ENCODE results near the gene F7. TPM values are rescaled to one million over a fixed set of nuclear protein-coding genes. Genes with fewer than 3 reads are reported as not detected.

The F7 gene
- total and polyA plus RNA-seq, 3 experiments from 2014 or later = 0.14 to 0.29 (median 0.22) TPM

- Mint-ChIP-seq H3K4me1 (peaks cover 17 to 32% (median 25%) of the 10 kb centered on the region in 3 donors), H3K36me3 (no peaks in the 10 kb centered on the region), H3K27ac (peak overlapping the region; percentile 64 to 95 (median 88)), H3K27me3 (peaks cover 0 to 1% of the 10 kb centered on the region in 2 donors), H3K4me3 (peak overlapping the region in 4 of 7 donors; percentile 23 to 73 (median 64)), H3K9me3 (peaks cover 0 to 7% (median 0%) of the 10 kb centered on the region in 5 donors)
- Histone ChIP-seq H3K4me3 (ENCODE audit: low read length) (no peak overlapping the region), H3K27me3 (ENCODE audit: insufficient read depth, low read length, poor library complexity, severe bottlenecking) (no peaks in the 10 kb centered on the region), H3K36me3 (ENCODE audit: insufficient read depth, low read length) (no peaks in the 10 kb centered on the region), H3K9me3 (ENCODE audit: low read length) (no peaks in the 10 kb centered on the region), H3K27ac (ENCODE audit: low read depth, low read length) (no peak overlapping the region), H3K4me1 (ENCODE audit: insufficient read depth, low read length) (peaks cover 14% of the 10 kb centered on the region)
- CTCF ChIA-PET = no interaction called here
- POLR2A ChIA-PET = interaction anchor here (0.8 kb wide), 1 partner anchor 10 kb away, joined by 4 read pairs; no protein-coding TSS in a partner anchor
- DNase-seq = no peak
These were observed 49.6 kb downstream of the F7 start for GRCh38 chr13:113155201-113155600.

GRCh38 chr13:113155982-113156655, 50.5 kb downstream of the F7 start:
- CTCF ChIA-PET = no interaction called here
- no peaks in the 10 kb centered on the region for H3K36me3 Mint-ChIP-seq
- POLR2A ChIA-PET = no interaction called here
- H3K27me3 Mint-ChIP-seq = peaks cover 0 to 1% of the 10 kb centered on the region in 2 donors
- peaks cover 0 to 7% (median 0%) of the 10 kb centered on the region in 5 donors for H3K9me3 Mint-ChIP-seq
- no peak for DNase-seq
- H3K9me3 ChIP-seq (ENCODE audit: low read length) = no peaks in the 10 kb centered on the region
- peaks cover 20 to 41% (median 34%) of the 10 kb centered on the region in 3 donors for H3K4me1 Mint-ChIP-seq
- peak overlapping the region in 2 of 8 donors; percentile 38 to 93 for H3K27ac Mint-ChIP-seq
- H3K4me1 ChIP-seq (ENCODE audit: insufficient read depth, low read length) = peaks cover 22% of the 10 kb centered on the region
- no peaks in the 10 kb centered on the region for H3K27me3 ChIP-seq (ENCODE audit: insufficient read depth, low read length, poor library complexity, severe bottlenecking)
- peak overlapping the region in 1 of 7 donors; percentile 34 for H3K4me3 Mint-ChIP-seq
- H3K36me3 ChIP-seq (ENCODE audit: insufficient read depth, low read length) = no peaks in the 10 kb centered on the region
- no peak overlapping the region for H3K4me3 ChIP-seq (ENCODE audit: low read length)
- no peak overlapping the region for H3K27ac ChIP-seq (ENCODE audit: low read depth, low read length)

GRCh38 chr13:113157206-113157928, 51.8 kb downstream of the F7 start:
- H3K36me3 Mint-ChIP-seq = no peaks in the 10 kb centered on the region
- Histone ChIP-seq H3K9me3 (ENCODE audit: low read length) (no peaks in the 10 kb centered on the region), H3K27me3 (ENCODE audit: insufficient read depth, low read length, poor library complexity, severe bottlenecking) (no peaks in the 10 kb centered on the region), H3K27ac (ENCODE audit: low read depth, low read length) (no peak overlapping the region), H3K36me3 (ENCODE audit: insufficient read depth, low read length) (no peaks in the 10 kb centered on the region), H3K4me3 (ENCODE audit: low read length) (no peak overlapping the region), H3K4me1 (ENCODE audit: insufficient read depth, low read length) (peaks cover 24% of the 10 kb centered on the region)
- peak overlapping the region in 4 of 8 donors; percentile 24 to 93 (median 56) for H3K27ac Mint-ChIP-seq
- peaks cover 0 to 1% of the 10 kb centered on the region in 2 donors for H3K27me3 Mint-ChIP-seq
- peaks cover 20 to 41% (median 35%) of the 10 kb centered on the region in 3 donors for H3K4me1 Mint-ChIP-seq
- POLR2A ChIA-PET = interaction anchor here (1.0 kb wide), 1 partner anchor 52 kb away, joined by 3 read pairs; the partner anchor contains the start of genes CUL4A and PCID2
- DNase-seq = no peak
- CTCF ChIA-PET = no interaction called here
- peaks cover 0 to 7% (median 0%) of the 10 kb centered on the region in 5 donors for H3K9me3 Mint-ChIP-seq
- H3K4me3 Mint-ChIP-seq = peak overlapping the region in 2 of 7 donors; percentile 34 to 39

- CTCF ChIA-PET = interaction anchor here (1.4 kb wide), 1 partner anchor 12 kb away, joined by 3 read pairs; no protein-coding TSS in a partner anchor
- H3K9me3 Mint-ChIP-seq = peaks cover 0 to 7% (median 0%) of the 10 kb centered on the region in 5 donors
These were observed 52.5 kb downstream of the F7 start, which contains the start of gene PROZ for GRCh38 chr13:113157929-113158747. PROZ (plus strand) TSS chr13:113158648; CDS start chr13:113158661, 13 bp downstream.

GRCh38 chr13:113158946-113159345, 53.4 kb downstream of the F7 start:
- ChIA-PET POLR2A (no interaction called here), CTCF (interaction anchor here (1.4 kb wide), 1 partner anchor 11 kb away, joined by 3 read pairs; no protein-coding TSS in a partner anchor)
- H3K4me1 Mint-ChIP-seq = peaks cover 18 to 43% (median 34%) of the 10 kb centered on the region in 3 donors
- Histone ChIP-seq H3K27ac (ENCODE audit: low read depth, low read length) (no peak overlapping the region), H3K4me3 (ENCODE audit: low read length) (no peak overlapping the region), H3K4me1 (ENCODE audit: insufficient read depth, low read length) (peaks cover 13% of the 10 kb centered on the region), H3K27me3 (ENCODE audit: insufficient read depth, low read length, poor library complexity, severe bottlenecking) (no peaks in the 10 kb centered on the region), H3K36me3 (ENCODE audit: insufficient read depth, low read length) (no peaks in the 10 kb centered on the region), H3K9me3 (ENCODE audit: low read length) (no peaks in the 10 kb centered on the region)
- H3K9me3 Mint-ChIP-seq = peaks cover 0 to 7% (median 0%) of the 10 kb centered on the region in 5 donors
- H3K27ac Mint-ChIP-seq = peak overlapping the region in 2 of 8 donors; percentile 34 to 93
- no peak overlapping the region for H3K4me3 Mint-ChIP-seq
- no peaks in the 10 kb centered on the region for H3K36me3 Mint-ChIP-seq
- H3K27me3 Mint-ChIP-seq = no peaks in the 10 kb centered on the region
- no peak for DNase-seq

More at GRCh38 chr13:113157929-113158747, 52.5 kb downstream of the F7 start, which contains the start of gene PROZ:
- POLR2A ChIA-PET = interaction anchor here (1.0 kb wide), 1 partner anchor 51 kb away, joined by 3 read pairs; the partner anchor contains the start of genes CUL4A and PCID2
- DNase-seq = no peak
- peaks cover 0 to 1% of the 10 kb centered on the region in 2 donors for H3K27me3 Mint-ChIP-seq
- Histone ChIP-seq H3K4me1 (ENCODE audit: insufficient read depth, low read length) (peaks cover 16% of the 10 kb centered on the region), H3K27ac (ENCODE audit: low read depth, low read length) (no peak within 1 kb of the TSS), H3K4me3 (ENCODE audit: low read length) (no peak within 1 kb of the TSS), H3K9me3 (ENCODE audit: low read length) (no peaks in the 10 kb centered on the region), H3K36me3 (ENCODE audit: insufficient read depth, low read length) (no peaks in the 10 kb centered on the region), H3K27me3 (ENCODE audit: insufficient read depth, low read length, poor library complexity, severe bottlenecking) (no peaks in the 10 kb centered on the region)
- peak within 1 kb of the TSS in 5 of 8 donors; percentile 34 to 93 (median 48) for H3K27ac Mint-ChIP-seq
- no peaks in the 10 kb centered on the region for H3K36me3 Mint-ChIP-seq
- peak within 1 kb of the TSS in 1 of 7 donors; percentile 34 for H3K4me3 Mint-ChIP-seq
- peaks cover 16 to 36% (median 34%) of the 10 kb centered on the region in 3 donors for H3K4me1 Mint-ChIP-seq

- no peak for DNase-seq
- Mint-ChIP-seq H3K4me1 (peaks cover 18 to 46% (median 39%) of the 10 kb centered on the region in 3 donors), H3K4me3 (peak overlapping the region in 1 of 7 donors; percentile 13), H3K9me3 (peaks cover 0 to 7% (median 0%) of the 10 kb centered on the region in 5 donors), H3K27ac (peak overlapping the region in 5 of 8 donors; percentile 57 to 83 (median 62)), H3K27me3 (no peaks in the 10 kb centered on the region), H3K36me3 (no peaks in the 10 kb centered on the region)
- ChIA-PET POLR2A (no interaction called here), CTCF (interaction anchor here (0.9 kb wide), 1 partner anchor 26 kb away, joined by 3 read pairs; no protein-coding TSS in a partner anchor)
- Histone ChIP-seq H3K9me3 (ENCODE audit: low read length) (no peaks in the 10 kb centered on the region), H3K36me3 (ENCODE audit: insufficient read depth, low read length) (no peaks in the 10 kb centered on the region), H3K27ac (ENCODE audit: low read depth, low read length) (no peak overlapping the region), H3K4me1 (ENCODE audit: insufficient read depth, low read length) (peaks cover 13% of the 10 kb centered on the region), H3K4me3 (ENCODE audit: low read length) (no peak overlapping the region), H3K27me3 (ENCODE audit: insufficient read depth, low read length, poor library complexity, severe bottlenecking) (no peaks in the 10 kb centered on the region)
These were observed 54.1 kb downstream of the F7 start for GRCh38 chr13:113159701-113160100.

- DNase-seq = no peak
- Histone ChIP-seq H3K9me3 (ENCODE audit: low read length) (no peaks in the 10 kb centered on the region), H3K36me3 (ENCODE audit: insufficient read depth, low read length) (no peaks in the 10 kb centered on the region), H3K27ac (ENCODE audit: low read depth, low read length) (no peak overlapping the region), H3K27me3 (ENCODE audit: insufficient read depth, low read length, poor library complexity, severe bottlenecking) (no peaks in the 10 kb centered on the region), H3K4me1 (ENCODE audit: insufficient read depth, low read length) (peaks cover 13% of the 10 kb centered on the region), H3K4me3 (ENCODE audit: low read length) (no peak overlapping the region)
- no peaks in the 10 kb centered on the region for H3K27me3 Mint-ChIP-seq
- peak overlapping the region in 6 of 8 donors; percentile 13 to 89 (median 68) for H3K27ac Mint-ChIP-seq
- POLR2A ChIA-PET = interaction anchor here (0.7 kb wide), 1 partner anchor 49 kb away, joined by 3 read pairs; no protein-coding TSS in a partner anchor
- CTCF ChIA-PET = interaction anchor here (1.1 kb wide), 1 partner anchor 15 kb away, joined by 4 read pairs; no protein-coding TSS in a partner anchor
- H3K36me3 Mint-ChIP-seq = no peaks in the 10 kb centered on the region
- peak overlapping the region in 3 of 7 donors; percentile 39 to 42 (median 41) for H3K4me3 Mint-ChIP-seq
- H3K9me3 Mint-ChIP-seq = no peaks in the 10 kb centered on the region
- peaks cover 18 to 54% (median 45%) of the 10 kb centered on the region in 3 donors for H3K4me1 Mint-ChIP-seq
These were observed 55.4 kb downstream of the F7 start for GRCh38 chr13:113160983-113161382.
